Middle frontal gyrus (tissue), 1 donor: ENCODE results near the gene PINK1.
A peak's percentile ranks its signal among the peaks of the same experiment; 100 is the strongest.
"Not testable (repeated sequence)": the region's sequence is repeated elsewhere in the genome, so short reads cannot be mapped to it uniquely, and the experiment has no call there.

ENCODE experiments used
- DNase-seq: peaks from one replicate; pipeline ENCODE4 v3.0.0-alpha.2; 2015; ENCODE audit warnings: low spot score; ENCODE audit errors: extremely low spot score

The PINK1 gene

GRCh38 chr1:20644416-20644815, 11.2 kb downstream of the PINK1 start:
- DNase-seq, result no peak

DNA sequence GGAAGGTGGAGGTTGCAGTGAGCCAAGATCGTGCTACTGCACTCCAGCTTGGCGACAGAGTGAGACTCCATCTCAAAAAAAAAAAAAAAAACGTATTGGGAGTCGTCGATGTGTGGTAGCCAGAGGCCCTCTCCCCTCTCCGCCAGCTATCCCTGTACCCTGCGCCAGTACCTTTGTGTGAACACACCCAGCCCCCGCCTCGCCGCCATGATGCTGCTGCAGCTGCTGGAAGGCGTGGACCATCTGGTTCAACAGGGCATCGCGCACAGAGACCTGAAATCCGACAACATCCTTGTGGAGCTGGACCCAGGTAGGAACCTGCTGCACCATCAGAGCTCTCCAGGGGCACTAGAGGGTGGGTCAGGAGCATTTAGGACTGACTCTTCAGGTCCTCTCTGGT, 12.2 kb downstream of the PINK1 start:
- no peak for DNase-seq

- no peak for DNase-seq
Measured at GRCh38 chr1:20648438-20648837, 15.2 kb downstream of the PINK1 start.

- DNase-seq, result no peak
Measured at GRCh38 chr1:20648946-20649345, 15.7 kb downstream of the PINK1 start.

DNA sequence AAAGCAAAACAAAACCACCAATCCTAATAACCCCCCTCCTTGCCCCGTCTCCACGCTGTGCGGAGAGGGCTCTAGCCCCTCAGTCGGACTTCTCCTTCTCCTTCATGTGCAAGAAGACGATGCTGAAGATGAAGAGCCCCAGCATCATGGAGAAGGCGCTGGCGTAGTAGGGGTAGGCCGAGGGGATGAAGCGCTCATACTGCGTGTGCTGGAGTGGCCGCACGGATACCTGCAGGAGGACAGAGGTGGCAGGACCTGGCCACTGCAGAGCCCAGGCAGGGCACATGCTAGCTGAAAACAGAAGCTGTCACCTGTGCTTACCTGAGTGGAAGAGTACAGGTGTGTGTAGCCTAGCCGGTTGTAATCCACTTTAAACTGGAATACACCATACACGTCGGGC, 19.0 kb downstream of the PINK1 start:
- no peak for DNase-seq

DNA sequence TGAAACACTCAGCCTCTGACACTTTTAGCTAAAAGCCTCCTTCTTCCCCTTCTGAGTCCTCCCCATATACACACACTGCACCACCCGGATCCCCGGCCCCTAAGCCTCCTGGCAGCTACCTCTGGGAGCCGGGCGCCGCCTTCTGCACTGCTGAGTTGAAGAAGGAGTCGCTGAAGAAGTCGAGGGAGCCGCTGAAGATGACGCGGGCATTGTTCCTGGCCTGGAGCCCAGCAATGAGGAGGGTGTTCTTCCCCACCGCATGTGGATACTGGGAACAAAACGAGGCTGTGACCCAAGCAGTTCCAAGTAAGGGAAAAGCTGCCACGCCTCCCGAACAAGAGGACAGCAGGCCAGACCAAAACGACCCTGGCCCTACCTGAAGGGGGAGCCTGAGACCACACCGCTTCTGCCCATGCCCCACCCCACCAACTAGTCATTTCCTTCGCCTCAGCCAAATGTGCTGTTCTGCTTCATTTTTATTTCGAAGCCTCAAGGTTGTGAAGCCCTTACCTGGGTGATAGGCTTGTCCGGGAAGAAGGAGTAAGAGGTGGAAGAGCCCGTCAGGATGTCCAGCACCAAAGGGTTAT, 20.9 kb downstream of the PINK1 start:
- DNase-seq, result peak; percentile 5

- DNase-seq, result no peak
Measured at GRCh38 chr1:20657024-20657423, 23.8 kb downstream of the PINK1 start.

DNA sequence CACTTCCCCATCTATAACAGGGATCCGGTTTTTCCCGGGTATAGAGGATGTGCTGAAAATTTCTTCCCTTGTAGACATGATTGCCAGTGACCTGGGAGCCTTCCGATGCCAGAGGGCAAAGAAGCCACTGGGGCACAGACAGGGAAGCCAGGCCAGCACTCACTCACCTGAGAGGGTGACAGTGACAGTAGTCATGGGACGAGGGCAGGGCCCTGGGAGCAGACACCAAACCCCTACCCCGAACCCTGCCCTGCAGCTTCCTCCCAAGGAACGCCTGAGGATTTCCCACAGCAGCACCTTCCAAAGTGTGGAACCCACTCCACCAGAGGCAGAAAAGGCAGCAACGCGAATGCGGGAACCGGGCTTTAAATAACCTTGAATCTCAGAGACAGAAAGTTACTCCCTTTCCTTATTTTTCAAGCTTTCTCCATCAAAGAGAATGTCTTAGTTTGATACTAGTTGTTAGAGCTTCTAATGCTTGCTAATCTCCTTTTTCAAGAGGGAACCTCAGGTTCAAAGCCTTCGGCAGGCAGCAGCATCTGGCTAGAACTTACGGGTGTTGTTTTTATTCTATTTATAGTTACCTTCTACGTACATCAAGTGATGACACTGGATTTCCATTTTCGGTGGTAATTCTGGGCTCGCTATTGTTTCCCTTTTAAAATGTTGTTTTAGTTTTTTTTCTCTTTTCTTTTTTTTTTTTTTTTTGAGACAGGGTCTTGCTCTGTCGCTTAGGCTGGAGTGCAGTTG, 25.1 kb downstream of the PINK1 start:
- no peak for DNase-seq

DNA sequence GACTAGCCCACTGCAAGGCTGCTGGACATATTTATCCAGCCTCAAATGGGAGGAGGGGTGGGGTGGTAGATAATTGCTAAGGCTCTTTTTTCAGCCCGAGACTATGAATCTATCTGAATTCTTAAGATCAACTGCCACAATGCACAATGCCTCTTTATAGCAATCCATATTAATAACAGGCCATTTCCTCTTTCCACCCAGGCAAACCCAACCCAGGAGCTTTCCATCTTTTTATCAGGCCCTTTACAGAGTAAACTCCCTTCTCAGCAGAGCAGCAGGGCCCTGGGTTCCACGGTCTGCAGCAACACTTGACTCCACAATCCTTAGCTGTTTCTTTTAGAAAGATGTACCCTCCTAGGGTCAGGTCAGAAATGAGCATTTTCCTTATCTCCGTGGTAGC, 27.1 kb downstream of the PINK1 start:
- DNase-seq, result no peak

- no peak for DNase-seq
Measured at GRCh38 chr1:20660847-20661206, 27.6 kb downstream of the PINK1 start.

DNA sequence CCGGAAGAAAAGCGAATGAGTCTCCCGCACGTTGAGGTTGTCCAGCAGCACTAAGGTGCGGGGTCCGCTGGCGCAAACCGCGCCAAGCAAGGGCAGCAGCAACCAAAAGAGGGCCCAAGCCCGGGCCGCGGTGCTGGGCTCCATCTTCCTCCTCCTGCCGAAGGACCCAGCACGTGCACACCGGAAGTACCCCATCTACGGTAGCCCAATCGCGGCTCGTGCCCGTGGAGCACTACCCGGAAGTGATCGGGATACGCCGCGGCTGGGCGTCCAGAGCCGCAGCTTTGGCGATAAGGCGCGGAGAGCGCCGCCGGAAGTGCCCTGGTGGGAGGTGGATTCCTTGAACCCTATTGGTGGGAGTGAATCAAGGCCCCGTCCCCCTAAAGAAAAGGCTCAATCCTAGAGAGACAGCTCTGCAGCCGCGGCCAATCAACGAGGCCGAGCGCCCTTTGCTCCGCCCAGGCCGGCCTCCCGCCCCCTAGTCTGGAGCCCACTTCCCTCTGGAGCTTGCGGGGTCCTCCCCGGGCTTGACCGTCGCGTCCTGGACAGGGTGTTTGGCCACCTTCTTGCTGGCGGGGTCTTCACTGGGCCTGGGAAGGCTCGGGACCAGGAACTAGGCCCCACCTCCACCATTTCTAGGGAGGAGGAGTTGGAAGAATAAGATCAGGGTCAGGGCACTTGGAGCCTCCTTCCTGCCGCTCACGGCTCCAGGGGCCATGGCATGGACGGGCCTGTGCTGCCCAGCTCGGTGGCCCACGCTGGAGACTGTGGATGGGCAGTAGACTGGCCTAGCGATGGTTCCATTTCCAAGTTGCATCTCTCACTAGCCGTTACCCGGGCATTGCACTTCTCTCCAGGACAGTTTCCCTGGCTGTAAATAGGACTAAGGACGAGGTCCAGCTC, 28.2 kb downstream of the PINK1 start, which contains the start of gene DDOST:
TSS of gene DDOST (minus strand) at position 163 of the 903 bp plus-strand sequence. CDS start at position 144, 19 bp downstream.
- DNase-seq, result peak; percentile 98

DNA sequence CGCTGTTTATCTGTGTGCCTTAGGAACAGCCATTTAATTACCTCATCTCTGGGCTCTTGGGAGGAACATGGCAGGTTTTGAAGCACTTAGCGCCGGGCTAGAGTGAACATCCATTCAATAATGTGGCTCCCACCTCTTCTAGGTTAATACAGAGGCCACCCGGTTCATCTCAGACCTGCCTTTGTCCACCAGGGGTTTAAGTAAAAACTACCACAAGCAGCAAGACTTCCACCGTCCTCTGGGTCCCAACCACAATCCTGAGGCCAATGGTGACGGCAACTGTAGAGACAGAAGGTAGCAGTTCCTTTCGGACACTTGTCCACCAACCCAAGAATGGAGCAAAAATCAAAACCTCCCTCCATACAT, 28.8 kb downstream of the PINK1 start:
- no peak for DNase-seq

GRCh38 chr1:20663365-20663764, 30.1 kb downstream of the PINK1 start:
- no peak for DNase-seq

DNA sequence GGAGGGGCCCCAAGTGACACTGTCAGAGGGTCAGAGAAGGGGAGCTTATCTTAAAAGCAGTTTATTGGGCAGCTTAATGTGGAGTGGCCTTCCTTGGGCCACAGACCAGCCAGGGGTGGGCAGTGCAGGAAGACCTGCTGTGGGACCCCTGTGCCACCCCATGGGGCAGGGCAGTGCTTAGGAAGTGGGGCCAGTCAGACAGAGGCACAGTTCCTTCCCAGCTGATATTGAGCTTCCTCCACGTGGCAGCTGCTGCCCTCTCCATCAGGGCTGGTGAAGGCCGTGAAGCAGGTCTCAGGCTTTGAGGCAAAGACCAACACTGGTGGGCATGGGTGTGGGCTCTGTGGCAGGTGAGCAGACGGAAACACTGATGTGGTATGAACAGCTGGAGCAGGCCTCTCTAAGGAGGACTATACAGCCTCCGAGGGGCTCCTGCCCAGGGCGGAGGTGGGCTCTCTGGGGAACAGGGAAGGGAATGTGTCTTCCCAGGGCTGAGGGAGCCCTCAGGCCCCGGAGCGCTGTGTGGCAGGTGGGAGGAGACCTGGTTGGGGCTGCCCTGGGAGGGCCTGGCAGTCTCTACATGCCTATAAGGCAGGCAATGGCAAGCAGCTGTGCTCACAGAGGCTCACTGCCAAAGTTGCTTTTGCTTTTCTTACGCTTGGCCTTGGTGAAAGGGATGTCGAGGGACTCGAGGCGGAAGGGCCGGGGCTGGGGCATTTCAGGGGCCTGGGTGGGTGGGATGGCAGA, 30.9 kb downstream of the PINK1 start:
- no peak for DNase-seq

- no peak for DNase-seq
Measured at GRCh38 chr1:20665726-20666125, 32.5 kb downstream of the PINK1 start.

DNA sequence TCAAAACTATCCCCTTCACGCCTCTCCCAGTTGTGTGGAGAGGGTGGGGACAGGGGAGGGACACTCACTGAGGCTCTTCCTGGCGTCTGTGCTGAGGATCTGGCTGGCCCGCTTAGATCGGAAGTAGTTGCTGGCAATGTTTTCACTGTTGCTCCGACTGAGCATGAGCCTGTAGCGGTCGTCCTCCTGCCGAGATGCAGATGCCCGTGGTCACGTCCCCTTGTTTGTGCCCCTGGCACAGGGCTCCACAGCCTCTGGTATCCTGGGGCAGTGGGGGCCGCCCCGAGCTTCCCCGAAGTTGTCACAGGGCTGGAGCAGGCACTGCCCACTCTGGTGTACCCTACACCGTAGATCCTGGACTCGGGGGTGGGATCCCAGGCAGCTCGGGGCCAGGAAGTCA, 32.9 kb downstream of the PINK1 start:
- DNase-seq, result no peak

- no peak for DNase-seq
Measured at GRCh38 chr1:20666804-20667203, 33.5 kb downstream of the PINK1 start.

DNA sequence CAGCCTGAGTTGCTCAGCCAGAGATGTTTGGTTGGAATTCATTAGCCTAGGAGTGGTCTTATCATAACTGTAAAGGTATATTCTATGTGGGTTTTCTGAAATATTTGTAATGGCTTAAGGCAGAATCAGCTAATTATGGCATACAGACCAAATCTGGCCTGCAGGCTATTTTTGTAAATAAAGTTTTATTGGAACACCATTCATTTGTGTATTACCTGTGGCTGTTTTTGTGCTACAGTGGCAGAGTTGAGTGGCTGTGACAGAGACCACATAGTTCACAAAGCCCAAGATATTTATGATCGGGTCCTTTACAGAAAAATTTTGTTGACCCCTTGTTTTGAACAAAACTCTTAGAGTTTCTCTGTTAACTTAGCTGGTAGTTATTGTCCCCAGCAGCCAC, 35.3 kb downstream of the PINK1 start:
- DNase-seq, result no peak

DNA sequence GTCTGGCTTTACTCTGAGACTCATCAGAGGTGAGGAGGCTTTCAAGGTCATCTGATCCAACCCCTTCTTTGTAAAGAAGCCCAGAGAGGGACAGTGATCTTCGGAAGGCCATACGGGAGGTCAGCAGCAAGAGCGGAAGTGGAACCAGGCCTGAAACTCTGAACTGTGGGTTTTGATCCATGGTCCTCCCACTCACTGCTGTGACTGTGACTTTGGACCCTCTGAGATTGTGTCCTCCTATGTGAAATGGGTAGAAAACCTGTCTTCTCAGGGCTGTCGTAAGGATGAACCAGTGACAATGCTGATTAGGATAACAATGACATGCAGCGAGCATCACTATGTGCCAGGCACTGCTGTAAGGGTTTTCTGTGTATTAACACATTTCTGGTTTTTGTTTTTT, 37.7 kb downstream of the PINK1 start:
- no peak for DNase-seq

- DNase-seq, result no peak
Measured at GRCh38 chr1:20672265-20672632, 39.0 kb downstream of the PINK1 start.

- DNase-seq, result not testable (repeated sequence)
Measured at GRCh38 chr1:20673626-20674025, 40.4 kb downstream of the PINK1 start.

- DNase-seq, result no peak
Measured at GRCh38 chr1:20678599-20678998, 45.3 kb downstream of the PINK1 start.
